Measurements from ENCODE around the gene SH3BP1. TPM values are rescaled to one million over a fixed set of nuclear protein-coding genes. Genes with fewer than 3 reads are reported as not detected.

Gene SH3BP1
- total and polyA plus RNA-seq, 2 of the 8 experiments (the other 6 are each of a cell fraction or from before 2014, with no cell fraction given): 23.9 to 40.3 TPM

GRCh38 chr22:37665487-37665886 is 26.0 kb downstream of the SH3BP1 start (continued):
- TF ChIP-seq E2F6 (IDR thresholded peaks at IDR 0.05) (no peak), CTBP2 (IDR thresholded peaks at IDR 0.05; ENCODE audit: borderline replicate concordance, insufficient read depth, insufficient read length, low read length) (no peak), HDAC6 (IDR thresholded peaks at IDR 0.05; ENCODE audit: low read depth, low read length) (no peak), YY1 (IDR thresholded peaks at IDR 0.05; ENCODE audit: low read depth, low read length) (no peak), ATF3 (IDR thresholded peaks at IDR 0.05; ENCODE audit: insufficient read depth, low read depth, low read length) (no peak), TCF12 (IDR thresholded peaks at IDR 0.05; ENCODE audit: low read depth, low read length) (no peak), POU5F1 (IDR thresholded peaks at IDR 0.05; ENCODE audit: low read depth, low read length) (no peak), RBBP5 (IDR thresholded peaks at IDR 0.05; ENCODE audit: borderline replicate concordance, low read depth, low read length) (no peak), RNF2 (IDR thresholded peaks at IDR 0.05; ENCODE audit: borderline replicate concordance, low read depth, low read length, missing control alignments, poor library complexity, severe bottlenecking) (no peak)

All from H1 (cell line).